ENCODE measurements around the gene HMX1.

- TF ChIP-seq POLR2AphosphoS5 (IDR thresholded peaks at IDR 0.05) (no peak), POLR2A (IDR thresholded peaks at IDR 0.05) (no peak)
Measured at GRCh38 chr4:8900588-8900987, 28.9 kb upstream of the HMX1 start.
